GM12872 (cell line): ENCODE measurements around the gene EFNB1.

Experiments
- TF ChIP-seq, protein P1 (sequence below): IDR thresholded peaks from 3 replicates; pipeline ENCODE4 v1.5.1; 2011; ENCODE audit warnings: low read depth, mild to moderate bottlenecking, low read length, moderate library complexity; ENCODE audit not compliant: insufficient read depth

EFNB1 gene

DNA sequence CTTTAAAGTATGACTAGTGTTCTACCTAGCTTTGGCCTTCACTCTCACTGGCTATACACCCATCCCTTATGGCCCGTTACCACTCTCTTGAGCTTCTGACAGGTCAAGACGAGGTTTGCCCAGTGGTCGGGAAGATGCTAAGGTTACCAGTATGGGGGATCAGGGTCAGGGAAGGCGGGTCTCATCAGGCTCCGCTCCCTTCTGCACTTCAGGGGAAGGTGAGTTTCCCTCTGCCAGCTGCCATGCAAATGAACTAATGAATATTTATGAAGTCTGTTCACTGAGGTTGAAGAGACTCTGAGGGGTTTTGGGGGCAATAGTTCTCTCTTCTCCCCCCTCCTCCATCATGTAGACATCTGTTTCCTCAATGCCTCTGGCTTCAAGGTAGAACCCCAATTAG, 6.6 kb downstream of the EFNB1 start:
- TF ChIP-seq, protein P1, sequence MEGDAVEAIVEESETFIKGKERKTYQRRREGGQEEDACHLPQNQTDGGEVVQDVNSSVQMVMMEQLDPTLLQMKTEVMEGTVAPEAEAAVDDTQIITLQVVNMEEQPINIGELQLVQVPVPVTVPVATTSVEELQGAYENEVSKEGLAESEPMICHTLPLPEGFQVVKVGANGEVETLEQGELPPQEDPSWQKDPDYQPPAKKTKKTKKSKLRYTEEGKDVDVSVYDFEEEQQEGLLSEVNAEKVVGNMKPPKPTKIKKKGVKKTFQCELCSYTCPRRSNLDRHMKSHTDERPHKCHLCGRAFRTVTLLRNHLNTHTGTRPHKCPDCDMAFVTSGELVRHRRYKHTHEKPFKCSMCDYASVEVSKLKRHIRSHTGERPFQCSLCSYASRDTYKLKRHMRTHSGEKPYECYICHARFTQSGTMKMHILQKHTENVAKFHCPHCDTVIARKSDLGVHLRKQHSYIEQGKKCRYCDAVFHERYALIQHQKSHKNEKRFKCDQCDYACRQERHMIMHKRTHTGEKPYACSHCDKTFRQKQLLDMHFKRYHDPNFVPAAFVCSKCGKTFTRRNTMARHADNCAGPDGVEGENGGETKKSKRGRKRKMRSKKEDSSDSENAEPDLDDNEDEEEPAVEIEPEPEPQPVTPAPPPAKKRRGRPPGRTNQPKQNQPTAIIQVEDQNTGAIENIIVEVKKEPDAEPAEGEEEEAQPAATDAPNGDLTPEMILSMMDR, result no peak

DNA sequence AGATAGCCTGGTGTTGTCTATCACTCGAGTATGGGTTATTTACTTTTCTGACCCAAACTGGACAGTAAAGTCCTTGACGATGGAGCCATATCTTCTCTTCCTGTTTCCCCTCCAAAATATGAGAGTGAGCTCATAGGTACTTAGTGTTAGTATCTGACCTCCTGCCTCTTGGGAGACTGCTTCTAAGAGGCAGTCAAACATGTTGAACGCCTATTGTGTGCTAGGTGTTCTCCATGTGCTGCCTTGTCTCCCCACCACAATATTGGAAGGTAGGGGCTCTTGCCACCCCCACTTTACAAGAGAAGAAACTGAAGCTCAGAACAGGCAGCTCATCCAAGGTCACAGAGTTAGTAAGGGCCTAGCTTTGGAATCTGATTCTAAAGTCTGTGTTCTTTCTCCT, 8.3 kb downstream of the EFNB1 start:
- TF ChIP-seq, protein P1, result no peak

DNA sequence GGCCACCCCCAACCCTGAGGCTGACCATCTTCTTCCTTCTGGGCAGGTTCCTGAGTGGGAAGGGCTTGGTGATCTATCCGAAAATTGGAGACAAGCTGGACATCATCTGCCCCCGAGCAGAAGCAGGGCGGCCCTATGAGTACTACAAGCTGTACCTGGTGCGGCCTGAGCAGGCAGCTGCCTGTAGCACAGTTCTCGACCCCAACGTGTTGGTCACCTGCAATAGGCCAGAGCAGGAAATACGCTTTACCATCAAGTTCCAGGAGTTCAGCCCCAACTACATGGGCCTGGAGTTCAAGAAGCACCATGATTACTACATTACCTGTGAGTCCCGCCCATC, 9.7 kb downstream of the EFNB1 start:
- TF ChIP-seq, protein P1, result no peak

DNA sequence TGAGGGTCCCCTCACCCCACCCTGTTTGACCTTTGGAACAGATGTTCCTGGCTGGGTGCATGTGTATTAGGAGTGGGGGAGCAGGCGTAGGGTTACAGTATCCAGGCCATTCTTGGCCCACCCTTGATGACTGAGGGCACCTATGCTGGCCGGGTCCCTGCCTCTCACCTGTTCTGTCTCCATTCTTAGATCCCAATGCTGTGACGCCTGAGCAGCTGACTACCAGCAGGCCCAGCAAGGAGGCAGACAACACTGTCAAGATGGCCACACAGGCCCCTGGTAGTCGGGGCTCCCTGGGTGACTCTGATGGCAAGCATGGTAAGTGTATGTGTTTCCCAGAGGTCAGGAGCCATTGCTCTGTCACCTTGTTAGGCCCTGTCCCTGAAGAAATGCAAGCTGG, 10.9 kb downstream of the EFNB1 start:
- TF ChIP-seq, protein P1, result no peak

DNA sequence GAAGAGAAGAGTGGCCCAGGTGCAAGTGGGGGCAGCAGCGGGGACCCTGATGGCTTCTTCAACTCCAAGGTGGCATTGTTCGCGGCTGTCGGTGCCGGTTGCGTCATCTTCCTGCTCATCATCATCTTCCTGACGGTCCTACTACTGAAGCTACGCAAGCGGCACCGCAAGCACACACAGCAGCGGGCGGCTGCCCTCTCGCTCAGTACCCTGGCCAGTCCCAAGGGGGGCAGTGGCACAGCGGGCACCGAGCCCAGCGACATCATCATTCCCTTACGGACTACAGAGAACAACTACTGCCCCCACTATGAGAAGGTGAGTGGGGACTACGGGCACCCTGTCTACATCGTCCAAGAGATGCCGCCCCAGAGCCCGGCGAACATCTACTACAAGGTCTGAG, 11.4 kb downstream of the EFNB1 start:
- TF ChIP-seq, protein P1, result no peak

DNA sequence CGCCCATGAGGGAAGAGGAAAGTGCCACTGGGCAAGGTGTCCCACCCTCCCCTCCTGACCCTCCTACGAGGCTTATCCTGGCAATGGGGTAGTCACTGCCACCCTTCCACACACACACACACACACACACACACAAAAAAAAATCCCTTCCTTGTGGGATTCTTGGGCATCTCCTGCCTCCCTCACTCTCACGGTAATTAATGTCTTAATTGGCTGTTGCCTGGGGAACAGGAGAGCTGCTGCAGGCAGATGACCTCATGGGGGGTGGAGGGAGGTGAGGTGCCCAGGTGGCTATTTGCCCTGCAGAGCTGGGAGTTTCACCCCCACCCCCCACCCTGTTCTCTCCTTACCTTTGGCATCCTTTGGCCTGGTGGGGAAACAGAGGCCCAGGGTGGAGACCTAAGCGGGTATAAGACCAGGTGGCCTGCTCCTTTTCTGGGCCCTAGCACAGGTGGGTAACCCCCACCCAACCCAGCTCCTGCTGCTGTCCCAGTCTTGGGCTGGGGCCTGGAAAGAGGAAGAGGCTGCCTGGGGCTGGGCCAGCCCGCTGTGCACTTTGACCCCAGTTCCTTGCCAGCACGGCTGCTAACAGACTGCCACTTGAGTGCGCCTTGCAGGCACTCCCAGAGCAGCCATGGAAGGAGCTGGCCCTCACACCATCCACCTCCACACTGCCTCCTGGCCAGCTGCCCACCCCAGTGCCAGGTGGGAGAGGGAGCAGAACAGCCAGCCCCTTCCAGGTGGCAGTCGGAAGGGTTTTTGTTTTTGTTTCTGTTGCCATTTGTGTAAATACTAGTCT, 12.6 kb downstream of the EFNB1 start:
- TF ChIP-seq, protein P1, result no peak

DNA sequence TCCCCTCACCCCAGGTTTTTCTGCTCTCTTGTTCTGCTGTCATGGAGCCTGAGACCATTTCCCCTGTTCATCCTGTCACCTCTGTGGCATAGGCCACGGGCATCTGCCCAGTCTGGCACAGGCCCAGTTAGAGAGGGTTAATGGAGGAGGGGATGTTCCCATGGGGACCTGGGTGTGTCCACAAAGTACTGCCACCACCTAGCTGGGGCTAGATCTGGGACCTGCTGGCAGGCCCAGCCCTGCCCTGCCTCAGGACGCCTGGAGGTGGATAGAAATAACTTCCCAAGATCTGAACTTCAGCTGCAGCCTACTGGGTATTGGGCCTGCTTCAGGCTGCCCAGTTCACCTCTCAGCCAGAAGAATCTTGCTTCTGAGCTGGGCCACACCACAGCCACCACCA, 13.5 kb downstream of the EFNB1 start:
- TF ChIP-seq, protein P1, result no peak
